Lower lobe of right lung (tissue), 2 donors: ENCODE measurements around the gene SNRPA. TPM values are rescaled to one million over a fixed set of nuclear protein-coding genes. Genes with fewer than 3 reads are reported as not detected.
"Not testable (repeated sequence)": the region's sequence is repeated elsewhere in the genome, so short reads cannot be mapped to it uniquely, and the experiment has no call there.

Experiments used
- ATAC-seq, 2 donors: fragments of 200-7000 bp; cut with Tn5 transposase; one replicate each; pipeline ENCODE4 v1.9.1; 2020 to 2022; ENCODE audit warnings: mild to moderate bottlenecking in 2 of 2, moderate library complexity in 2 of 2
- DNase-seq: peaks from one replicate; pipeline ENCODE4 v3.0.0-alpha.2; 2020
- H3K27ac ChIP-seq: fragments of 200-600 bp; one replicate; pipeline ENCODE4 v1.8.0; 2022
- H3K27me3 ChIP-seq: fragments of 200-600 bp; one replicate; pipeline ENCODE4 v1.8.0; 2022; ENCODE audit warnings: low read depth
- H3K36me3 ChIP-seq: fragments of 200-600 bp; one replicate; pipeline ENCODE4 v1.8.0; 2022; ENCODE audit warnings: mild to moderate bottlenecking
- H3K4me1 ChIP-seq: fragments of 200-600 bp; one replicate; pipeline ENCODE4 v1.8.0; 2022
- H3K4me3 ChIP-seq: fragments of 200-600 bp; one replicate; pipeline ENCODE4 v1.8.0; 2022; ENCODE audit warnings: mild to moderate bottlenecking
- H3K9me3 ChIP-seq: fragments of 200-600 bp; one replicate; pipeline ENCODE4 v1.8.0; 2022
- CTCF ChIP-seq: fragments of 200-600 bp; IDR thresholded peaks from one replicate; pipeline ENCODE4 v1.8.0; 2022; ENCODE audit warnings: antibody characterized with exemption, mild to moderate bottlenecking
- intact Hi-C: fragments of 100-400 bp; cut with DNase I; formaldehyde crosslinking; loops from one replicate; pipeline ENCODE4 v1.11.0; 2022
- total RNA-seq: library from RNA; stranded (reverse); fragmentation: NEBNext Ultra II Directional; extraction: Animal tissue kit (Norgen Biotek cat#: 25700); gene quantifications from one replicate; pipeline ENCODE4 v1.2.1, GENCODE V29; 2021
- donor health status: DM: no; HTN: yes; CAD: no; lungs with severe emphysema.

The SNRPA gene
- total RNA-seq, 1 donor from 2014 or later = 44.8 TPM

- peak; percentile 83 to 93 for ATAC-seq
- intact Hi-C loops = no loop called here
- H3K27ac ChIP-seq = no peak overlapping the region
- DNase-seq = no peak
- TF ChIP-seq CTCF = no peak
- H3K27me3 ChIP-seq = no peaks in the 10 kb centered on the region
- no peaks in the 10 kb centered on the region for H3K4me1 ChIP-seq
- no peaks in the 10 kb centered on the region for H3K9me3 ChIP-seq
- H3K36me3 ChIP-seq = peaks cover 37% of the 10 kb centered on the region
- no peak overlapping the region for H3K4me3 ChIP-seq
These were observed 17.9 kb downstream of the SNRPA start for GRCh38 chr19:40768869-40769268.

- ATAC-seq, H3K27ac ChIP-seq, DNase-seq, H3K4me1 ChIP-seq, intact Hi-C loops, H3K9me3 ChIP-seq, H3K27me3 ChIP-seq, H3K4me3 ChIP-seq: not testable (repeated sequence)
- H3K36me3 ChIP-seq = peaks cover 13% of the 10 kb centered on the region
These were observed 20.3 kb downstream of the SNRPA start for GRCh38 chr19:40771101-40771862.

GRCh38 chr19:40774916-40775631 lies 24.1 kb downstream of the SNRPA start, which contains the start of gene MIA:
Gene MIA (plus strand): TSS chr19:40775521. CDS start chr19:40775543, 22 bp downstream.
- DNase-seq = no peak
- intact Hi-C loops = no loop called here

GRCh38 chr19:40775632-40776022 lies 24.6 kb downstream of the SNRPA start:
- TF ChIP-seq CTCF = no peak
- Histone ChIP-seq H3K27me3 (no peaks in the 10 kb centered on the region), H3K36me3 (peaks cover 3% of the 10 kb centered on the region), H3K4me1 (peaks cover 22% of the 10 kb centered on the region), H3K9me3 (no peaks in the 10 kb centered on the region), H3K27ac (no peak overlapping the region), H3K4me3 (no peak overlapping the region)
- ATAC-seq (no peak), DNase-seq (no peak)
- intact Hi-C loops = no loop called here

More at GRCh38 chr19:40774916-40775631, 24.1 kb downstream of the SNRPA start, which contains the start of gene MIA:
- Histone ChIP-seq H3K27me3 (no peaks in the 10 kb centered on the region), H3K4me3 (no peak within 1 kb of the TSS), H3K27ac (no peak within 1 kb of the TSS), H3K4me1 (peaks cover 22% of the 10 kb centered on the region), H3K36me3 (peaks cover 3% of the 10 kb centered on the region), H3K9me3 (no peaks in the 10 kb centered on the region)
- ATAC-seq = no peak
- no peak for TF ChIP-seq CTCF

- Histone ChIP-seq H3K9me3 (no peaks in the 10 kb centered on the region), H3K27ac (peak overlapping the region; percentile 96), H3K4me1 (peaks cover 22% of the 10 kb centered on the region), H3K4me3 (no peak overlapping the region), H3K36me3 (peaks cover 3% of the 10 kb centered on the region), H3K27me3 (no peaks in the 10 kb centered on the region)
- ATAC-seq = no peak
- no peak for DNase-seq
- intact Hi-C loops = no loop called here
- no peak for TF ChIP-seq CTCF
These were observed 25.4 kb downstream of the SNRPA start for GRCh38 chr19:40776364-40776763.
